AG08395 (cell line): ENCODE measurements around the gene SEMA4A.
"Not testable (repeated sequence)": the region's sequence is repeated elsewhere in the genome, so short reads cannot be mapped to it uniquely, and the experiment has no call there.

Experiments
- DNase-seq: peaks from one replicate; pipeline ENCODE4 v3.0.0; 2012; ENCODE audit warnings: mixed read lengths, low spot score

SEMA4A gene

DNA sequence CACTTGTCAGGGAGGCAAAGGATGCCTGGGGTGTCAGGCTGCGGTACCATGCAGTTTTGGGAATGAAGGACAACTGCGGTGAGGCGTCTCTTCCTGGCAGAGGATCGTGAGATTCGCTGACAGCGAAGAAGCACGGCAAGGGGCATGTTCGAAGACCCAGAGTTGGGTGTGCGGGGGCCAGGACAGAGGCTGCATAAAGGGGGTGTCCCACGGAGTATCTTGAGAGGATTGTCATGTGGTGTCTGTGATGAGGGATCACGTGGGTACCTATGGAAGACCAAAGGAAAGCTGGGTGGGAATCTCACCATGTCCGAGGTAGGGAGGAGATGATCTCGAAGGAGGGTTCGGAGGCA lies 40.9 kb downstream of the SEMA4A start:
- no peak for DNase-seq

DNA sequence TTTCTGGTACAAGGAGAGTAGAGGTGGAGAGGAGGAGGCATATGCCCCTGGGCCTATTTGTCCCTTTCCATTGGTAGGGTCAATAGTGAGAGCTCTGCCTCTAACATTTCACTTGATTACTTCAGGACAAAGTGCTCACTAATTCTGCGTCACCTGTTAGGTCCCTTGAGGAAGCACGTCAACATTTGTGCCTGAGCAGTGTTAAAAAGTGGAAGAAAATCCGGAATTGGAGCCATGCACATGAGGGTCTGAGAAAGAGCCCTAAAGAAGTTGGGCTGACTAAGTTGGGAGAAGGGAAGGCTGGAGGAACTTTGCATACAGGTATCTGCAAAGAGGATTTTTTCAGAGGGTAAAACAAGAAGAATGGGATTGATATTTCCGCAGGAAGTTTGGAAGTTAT lies 42.5 kb downstream of the SEMA4A start:
- no peak for DNase-seq

DNA sequence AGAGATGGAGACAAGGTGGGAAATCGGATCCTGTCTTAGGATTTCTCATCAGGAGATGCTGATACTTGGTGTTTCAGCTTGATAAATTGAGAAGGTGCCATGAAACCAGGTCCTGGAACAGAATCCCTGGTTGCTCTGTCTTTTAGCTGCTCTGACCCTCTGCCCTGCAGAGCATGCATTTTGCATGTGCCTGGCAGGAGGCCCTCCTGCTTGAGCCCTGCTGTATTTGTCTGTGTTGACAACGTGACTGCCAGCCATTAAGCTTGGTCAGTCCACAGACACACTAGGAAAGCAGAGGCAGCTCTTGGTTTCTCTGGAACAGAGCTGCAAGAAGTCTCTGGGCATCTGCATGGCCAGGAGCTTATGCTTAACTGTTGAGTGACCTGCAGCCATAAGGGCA lies 43.1 kb downstream of the SEMA4A start:
- DNase-seq = no peak

DNA sequence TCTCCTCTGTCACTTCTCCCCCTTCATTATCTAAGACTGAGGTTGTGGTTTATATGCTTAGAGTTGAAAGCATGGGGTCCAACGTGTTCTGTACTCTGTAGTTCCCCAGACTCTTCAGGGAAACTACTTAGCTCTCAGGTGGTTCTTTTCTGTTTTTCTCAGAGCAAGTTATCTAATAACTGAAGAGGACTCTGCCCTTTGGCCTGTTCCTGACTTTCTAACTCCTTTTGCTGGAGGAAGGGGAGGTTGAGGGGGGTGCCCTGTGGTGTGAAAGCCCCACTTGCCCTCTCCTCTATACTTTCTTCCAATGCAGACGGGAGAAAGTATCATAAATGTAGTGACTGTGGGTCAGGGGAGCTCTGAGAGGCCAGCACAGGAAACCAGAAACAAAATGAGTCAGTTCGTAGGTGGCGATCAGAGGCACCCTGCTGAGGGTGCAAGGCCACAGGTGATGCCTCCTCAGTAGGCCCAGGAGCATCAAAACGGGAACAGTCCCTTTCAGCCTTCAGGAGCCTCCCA lies 45.5 kb downstream of the SEMA4A start:
- DNase-seq = no peak

- no peak for DNase-seq
Measured at GRCh38 chr1:156200044-156200443, 46.7 kb downstream of the SEMA4A start.

DNA sequence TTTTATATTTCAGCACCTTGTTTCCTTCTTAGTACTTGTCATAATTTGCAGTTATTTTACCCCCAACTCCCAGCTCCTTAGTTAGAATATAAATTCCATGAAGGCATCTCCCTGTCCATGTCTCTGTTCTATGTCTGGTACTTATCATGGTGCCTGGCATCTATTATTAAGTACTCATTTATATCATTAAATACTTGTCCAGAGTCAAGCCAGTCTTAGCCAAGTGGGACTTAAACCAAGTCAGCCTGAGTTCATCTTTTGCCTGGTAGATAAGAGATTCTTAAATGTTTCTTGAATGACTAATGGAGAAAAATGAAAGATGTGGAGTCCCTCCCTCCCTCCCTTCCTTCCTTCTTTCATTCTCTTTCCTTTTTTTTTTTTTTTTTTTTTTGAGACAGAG lies 49.9 kb downstream of the SEMA4A start:
- peak; percentile 48 for DNase-seq

DNA sequence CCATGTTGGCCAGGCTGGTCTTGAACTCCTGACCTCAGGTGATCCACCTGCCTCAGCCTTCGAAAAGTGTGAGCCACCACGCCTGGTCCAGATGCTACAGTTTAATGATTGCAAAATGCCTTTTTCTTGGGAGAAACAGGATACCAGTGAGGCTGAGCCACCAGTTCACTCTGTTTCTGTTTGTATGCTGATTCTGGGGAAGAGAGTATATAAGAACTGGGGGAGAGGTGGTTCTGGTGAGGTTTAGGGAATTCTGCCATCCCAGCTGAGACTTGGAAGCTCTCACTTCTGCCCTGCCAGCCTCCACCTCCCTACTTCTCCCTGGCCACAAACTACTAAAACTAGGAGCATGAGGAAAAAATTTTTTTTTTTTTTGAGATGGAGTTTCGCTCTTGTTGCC lies 51.3 kb downstream of the SEMA4A start:
- DNase-seq = no peak

DNA sequence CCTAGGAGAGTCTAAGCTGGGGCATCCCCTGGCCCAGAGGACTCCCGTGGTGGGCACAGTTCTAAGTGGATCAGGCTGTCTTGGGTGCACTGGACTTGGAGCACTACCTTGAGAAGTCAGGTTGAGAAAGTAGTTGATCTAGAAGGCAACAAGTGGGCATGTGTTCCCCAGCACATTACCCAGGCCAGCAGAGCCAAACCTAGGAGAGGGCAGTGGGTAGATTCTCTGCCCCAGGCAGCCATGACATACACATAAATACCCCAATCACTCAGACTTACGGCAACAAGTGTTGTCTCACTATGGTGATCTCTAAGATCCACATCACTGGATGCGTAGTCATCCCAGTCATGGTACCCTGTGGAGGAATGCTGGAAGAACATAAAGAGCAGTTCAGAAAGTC lies 57.9 kb downstream of the SEMA4A start:
- no peak for DNase-seq

DNA sequence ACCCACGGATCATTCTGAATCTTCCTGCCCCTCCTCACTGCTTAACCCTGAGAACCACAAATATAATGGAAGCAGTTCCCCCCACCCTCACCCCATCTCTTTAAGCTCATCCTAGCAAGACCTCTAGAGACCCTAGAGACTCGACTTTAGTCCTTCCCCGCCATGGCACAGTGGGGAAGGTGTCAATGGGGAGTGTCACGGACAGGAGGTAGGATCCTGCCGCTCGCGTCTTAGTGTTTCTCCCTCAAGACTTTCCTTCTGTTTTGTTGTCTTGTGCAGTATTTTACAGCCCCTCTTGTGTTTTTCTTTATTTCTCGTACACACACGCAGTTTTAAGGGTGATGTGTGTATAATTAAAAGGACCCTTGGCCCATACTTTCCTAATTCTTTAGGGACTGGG lies 58.7 kb downstream of the SEMA4A start:
- no peak for DNase-seq

GRCh38 chr1:156212833-156213643 lies 59.7 kb downstream of the SEMA4A start, which contains the start of gene PMF1:
Gene PMF1, plus strand, starts transcription at chr1:156213007. Its CDS starts 9 bp downstream, at chr1:156213016.
- DNase-seq = peak; percentile 100

DNA sequence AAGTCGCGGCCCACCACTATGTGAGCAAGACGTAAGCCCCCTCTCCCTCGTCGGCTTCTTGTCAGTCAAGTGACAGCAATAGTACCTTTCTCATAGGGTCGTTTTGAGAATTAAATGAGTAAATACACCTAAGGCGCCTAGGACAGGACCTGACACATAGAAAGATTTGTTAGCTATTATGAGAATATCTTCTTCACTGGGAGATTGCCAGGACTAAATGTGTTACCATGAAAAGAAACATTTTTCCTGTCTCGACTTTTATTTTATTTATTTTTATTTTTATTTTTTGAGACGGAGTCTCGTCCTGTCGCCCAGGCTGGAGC lies 60.2 kb downstream of the SEMA4A start:
- no peak for DNase-seq

DNA sequence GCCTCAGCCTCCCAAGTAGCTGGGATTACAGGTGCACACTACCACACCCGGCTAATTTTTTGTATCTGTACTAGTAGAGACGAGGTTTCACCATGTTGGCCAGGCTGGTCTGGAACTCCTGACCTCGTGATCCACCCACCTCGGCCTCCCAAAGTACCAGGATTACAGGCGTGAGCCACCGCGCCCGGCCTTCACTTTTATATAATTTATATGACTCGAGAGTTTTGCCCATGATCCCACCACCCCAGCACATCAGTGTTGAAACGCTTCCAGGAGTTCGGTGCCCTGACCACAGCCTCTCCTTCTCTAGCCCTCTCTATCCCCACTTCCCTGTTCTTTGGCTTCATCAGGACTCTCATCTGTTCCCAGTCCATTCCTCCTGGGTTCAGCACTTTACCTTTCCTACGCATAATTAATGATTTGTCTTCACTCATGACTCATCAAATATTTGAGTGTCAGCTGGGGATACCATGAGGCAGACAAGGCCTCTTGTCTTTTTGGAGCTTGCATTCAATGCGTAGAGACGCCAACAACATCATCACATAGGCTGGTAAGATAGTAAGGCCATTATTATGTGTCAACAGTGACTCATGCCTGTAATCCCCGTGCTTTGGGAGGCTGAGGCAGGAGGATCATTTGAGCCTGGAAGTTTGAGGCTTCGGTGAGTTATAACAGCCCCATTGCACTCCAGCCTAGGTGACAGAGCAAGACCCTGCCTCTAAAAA lies 60.8 kb downstream of the SEMA4A start:
- DNase-seq = no peak

DNA sequence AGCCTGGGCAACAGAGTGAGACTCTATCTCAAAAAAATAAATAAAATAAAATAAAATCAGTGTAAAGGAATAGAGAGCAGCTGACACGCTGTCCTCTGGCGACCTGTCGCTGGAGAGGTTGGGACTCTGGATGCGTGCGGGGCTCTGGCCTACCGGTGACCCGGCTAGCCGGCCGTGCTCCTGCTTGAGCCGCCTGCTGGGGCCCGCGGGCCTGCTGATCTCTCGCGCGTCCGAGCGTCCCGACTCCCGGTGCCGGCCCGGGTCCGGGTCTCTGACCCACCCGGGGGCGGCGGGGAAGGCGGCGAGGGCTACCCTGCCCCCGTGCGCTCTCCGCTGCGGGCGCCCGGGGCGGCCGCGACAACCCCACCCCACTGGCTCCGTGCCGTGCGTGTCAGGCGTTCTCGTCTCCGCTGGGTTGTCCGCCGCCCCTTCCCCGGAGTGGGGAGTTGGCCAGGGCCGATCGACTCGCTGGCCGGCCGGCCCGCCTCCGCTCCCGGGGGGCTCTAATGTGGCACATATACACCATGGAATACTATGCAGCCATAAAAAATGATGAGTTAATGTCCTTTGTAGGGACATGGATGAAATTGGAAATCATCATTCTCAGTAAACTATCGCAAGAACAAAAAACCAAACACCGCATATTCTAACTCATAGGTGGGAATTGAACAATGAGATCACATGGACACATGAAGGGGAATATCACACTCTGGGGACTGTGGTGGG lies 63.1 kb downstream of the SEMA4A start:
- not testable (repeated sequence) for DNase-seq

- DNase-seq = peak; percentile 40
Measured at GRCh38 chr1:156217871-156218270, 64.5 kb downstream of the SEMA4A start.

GRCh38 chr1:156220226-156220625 lies 66.8 kb downstream of the SEMA4A start:
- DNase-seq = no peak

- DNase-seq = no peak
Measured at GRCh38 chr1:156221986-156222692, 68.8 kb downstream of the SEMA4A start.

DNA sequence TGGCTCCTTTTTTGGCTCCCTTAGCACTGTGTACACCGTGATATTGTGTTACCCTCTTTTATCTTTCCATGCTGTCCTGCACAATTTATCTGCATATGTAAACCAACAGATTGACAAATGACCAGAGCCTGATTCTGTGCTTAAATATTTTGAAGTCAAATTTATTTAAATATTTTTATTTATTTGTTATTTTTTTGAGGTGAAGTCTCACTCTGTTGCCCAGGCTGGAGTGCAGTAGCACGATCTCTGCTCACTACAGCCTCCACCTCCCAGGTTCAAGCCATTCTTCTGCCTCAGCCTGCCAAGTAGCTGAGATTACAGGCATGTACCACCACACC lies 72.3 kb downstream of the SEMA4A start:
- DNase-seq = no peak

GRCh38 chr1:156226116-156226538 lies 72.7 kb downstream of the SEMA4A start:
- no peak for DNase-seq

DNA sequence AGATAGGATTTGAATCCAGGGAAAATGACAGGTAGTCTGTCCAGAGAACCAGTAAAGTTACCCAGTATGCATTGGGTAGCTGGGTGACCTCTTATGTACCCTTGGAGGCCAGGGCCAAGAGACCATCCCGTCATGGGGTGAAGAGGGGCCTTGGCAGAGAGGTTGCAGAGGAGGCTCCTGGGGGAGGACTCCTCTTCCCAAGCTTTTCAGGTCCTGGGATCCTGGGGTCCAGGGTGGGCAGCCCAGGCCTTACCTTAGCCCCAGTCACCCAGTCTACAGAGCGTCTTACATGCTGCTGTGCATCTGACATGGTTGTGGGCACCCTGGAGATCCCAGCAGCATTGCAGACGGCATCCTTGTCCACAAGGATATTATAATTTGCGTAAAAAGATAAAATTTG lies 73.4 kb downstream of the SEMA4A start:
- DNase-seq = no peak
